ENCODE measurements around the gene PPP1R1C.

Gene PPP1R1C

DNA sequence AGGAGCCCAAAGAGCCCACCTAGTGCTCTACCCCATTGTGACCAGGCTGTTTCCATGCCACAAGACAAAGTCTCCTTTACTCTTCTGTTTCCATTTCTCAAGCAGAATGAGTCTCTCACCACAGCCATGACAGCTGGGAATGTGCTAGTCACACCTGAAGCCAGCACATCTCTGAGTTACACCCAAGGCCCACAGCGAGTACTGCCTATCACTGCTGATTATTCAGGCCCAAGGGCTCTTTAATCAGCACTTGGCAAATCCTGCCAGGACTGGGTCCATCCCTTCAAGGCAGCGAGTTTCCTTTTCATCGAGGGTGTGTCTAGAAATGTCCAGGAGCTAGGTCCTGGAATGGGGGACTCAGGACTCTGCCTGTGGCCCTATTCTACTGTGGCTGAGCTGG is 14.6 kb upstream of the PPP1R1C start:
- no peak for DNase-seq (ENCODE audit: low read depth, low spot score)

DNA sequence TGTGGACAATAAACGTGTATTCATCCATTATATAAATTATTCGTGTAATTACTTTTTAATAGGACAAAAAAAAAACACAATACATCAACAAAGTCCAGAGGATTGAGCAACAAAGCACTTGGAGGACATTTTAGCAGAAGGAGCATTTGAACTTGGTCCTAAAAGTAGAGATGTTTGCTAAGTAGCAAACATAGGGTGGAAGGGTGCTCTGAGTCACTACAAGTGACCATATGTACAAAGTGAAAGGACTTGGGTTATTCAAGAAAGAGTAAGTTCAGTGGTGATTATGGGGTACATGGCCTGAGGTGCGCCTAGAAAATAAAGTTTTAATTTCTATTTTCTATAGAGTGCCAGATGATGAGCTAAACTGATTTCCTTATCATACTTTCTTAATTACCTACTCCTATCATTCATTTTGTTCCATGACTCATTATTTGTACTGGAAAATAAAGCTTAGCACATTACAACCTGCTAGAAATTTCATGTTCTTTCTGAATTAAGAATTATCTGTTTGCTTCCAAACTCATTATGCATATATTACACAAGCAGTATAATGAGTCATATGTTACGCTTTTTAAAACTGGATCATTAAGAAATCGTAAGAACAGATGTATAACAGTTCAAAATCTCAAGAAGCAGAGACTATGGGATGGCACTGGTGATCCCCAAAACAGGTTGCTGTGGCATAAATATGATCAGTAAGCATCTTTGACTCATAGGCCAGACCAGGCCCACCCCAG is 13.1 kb upstream of the PPP1R1C start:
- DNase-seq (ENCODE audit: low read depth, low spot score): no peak

DNA sequence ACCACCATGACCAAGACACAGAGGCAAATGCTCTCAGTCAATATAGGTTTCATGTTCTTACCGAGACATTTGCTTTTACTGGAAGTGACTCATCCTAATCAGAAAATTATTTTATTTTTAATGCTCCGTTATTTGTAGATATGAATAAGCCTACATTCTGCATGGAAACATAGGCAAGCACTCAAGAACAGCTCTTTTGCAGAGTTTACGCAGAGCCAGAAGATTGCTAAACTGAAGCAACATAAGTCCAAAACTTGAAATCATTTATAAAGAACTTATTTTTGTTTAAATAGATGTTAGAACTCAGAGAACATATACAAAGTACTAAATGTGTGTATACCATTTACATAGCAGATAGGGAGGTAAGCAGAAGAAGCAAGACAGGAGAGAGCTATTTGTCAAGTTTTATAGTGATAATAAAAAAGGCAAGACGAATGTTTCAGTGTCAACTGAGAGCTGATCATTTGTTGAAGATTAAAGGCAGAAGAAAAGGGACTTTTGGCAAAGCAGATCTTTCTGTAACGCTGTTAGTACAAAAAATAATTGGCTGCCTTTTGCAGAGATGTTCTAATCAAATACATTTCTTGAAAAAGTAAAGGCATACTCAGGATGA is 12.4 kb upstream of the PPP1R1C start:
- no peak for DNase-seq (ENCODE audit: low read depth, low spot score)

DNA sequence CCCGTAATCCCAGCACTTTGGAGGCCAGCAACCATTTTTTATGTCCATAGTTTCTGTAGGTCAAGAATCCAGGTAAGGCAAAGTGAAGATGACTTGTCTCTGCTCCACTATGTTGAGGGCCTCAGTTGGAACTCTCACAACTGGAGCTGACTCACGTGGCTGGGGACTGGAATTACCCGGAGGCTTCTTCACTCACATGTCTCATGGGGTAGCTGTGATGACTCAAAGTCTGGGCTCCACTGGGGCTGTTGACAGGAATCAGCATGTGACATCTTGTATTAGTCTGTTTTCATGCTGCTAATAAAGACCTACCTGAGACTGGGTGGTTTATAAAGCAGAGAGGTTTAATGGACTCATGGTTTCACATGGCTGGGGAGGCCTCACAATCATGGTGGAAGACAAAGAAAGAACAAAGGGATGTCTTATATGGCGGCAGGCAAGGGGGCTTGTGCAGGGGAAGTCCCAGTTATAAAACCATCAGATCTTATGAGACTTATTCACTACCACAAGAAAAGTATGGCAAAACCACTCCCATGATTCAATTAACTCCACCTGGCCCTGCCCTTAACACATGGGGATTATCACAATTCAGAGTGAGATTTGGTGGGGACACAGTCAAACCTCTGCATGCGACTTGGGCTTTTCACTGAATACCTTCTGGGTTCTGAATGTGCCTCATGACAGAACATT is 7.8 kb upstream of the PPP1R1C start:
- DNase-seq (ENCODE audit: low read depth, low spot score): no peak

DNA sequence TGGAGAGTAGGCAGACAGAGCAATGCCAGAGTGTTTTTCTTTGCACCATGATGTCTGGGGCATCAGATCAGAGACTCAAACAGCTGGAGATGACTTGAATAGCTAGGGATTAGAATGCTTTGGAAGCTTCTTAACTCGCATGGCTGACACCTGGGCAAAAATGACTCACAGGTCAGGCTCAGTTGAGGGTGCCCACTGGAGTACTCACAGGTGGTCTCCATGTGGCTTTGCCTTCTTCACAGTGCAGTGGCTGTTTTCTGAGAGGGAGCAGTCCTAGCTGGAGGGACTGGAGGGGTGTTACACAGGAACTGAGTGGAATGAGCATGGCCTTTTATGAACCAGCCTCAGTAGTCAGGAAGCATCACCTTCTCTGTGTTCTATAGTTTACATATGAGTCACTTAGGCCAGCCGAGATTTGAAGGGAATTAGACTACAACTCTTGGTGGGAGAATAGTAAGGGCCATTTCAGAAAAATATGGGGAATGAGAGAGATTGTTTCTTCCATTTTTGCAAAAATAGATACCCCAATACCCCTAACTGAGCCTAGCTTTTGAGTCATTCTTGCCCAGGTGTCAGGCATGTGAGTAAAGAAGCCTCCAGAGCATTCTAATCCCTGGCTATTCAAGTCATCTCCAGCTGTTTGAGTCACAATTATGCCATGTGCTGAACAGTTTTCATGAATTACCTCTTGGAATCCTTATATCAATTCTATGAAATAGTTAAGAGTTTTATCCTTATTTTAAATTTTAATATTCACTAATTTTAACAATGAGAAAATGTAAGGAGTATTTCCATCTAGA is 7.1 kb upstream of the PPP1R1C start:
- DNase-seq (ENCODE audit: low read depth, low spot score): no peak

DNA sequence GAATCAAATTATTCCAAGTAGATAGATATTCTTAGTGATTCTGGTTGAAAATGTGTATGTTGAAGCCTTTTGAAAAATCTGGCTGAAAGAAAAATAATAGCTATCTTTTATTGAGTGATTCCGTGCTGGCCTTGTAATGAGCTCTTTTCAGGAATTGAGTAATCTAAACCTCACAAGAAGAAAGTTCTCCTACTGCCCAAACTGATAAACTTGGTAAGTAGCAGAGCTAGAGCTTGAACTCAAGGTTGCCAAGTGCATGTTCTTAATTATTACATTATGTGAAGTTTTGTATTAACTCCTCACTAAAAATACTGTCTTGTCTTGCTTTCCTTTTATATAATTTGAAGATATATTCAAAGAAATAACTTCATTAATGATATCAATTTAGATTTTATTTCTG is 1.6 kb upstream of the PPP1R1C start:
- DNase-seq (ENCODE audit: low read depth, low spot score): no peak

DNA sequence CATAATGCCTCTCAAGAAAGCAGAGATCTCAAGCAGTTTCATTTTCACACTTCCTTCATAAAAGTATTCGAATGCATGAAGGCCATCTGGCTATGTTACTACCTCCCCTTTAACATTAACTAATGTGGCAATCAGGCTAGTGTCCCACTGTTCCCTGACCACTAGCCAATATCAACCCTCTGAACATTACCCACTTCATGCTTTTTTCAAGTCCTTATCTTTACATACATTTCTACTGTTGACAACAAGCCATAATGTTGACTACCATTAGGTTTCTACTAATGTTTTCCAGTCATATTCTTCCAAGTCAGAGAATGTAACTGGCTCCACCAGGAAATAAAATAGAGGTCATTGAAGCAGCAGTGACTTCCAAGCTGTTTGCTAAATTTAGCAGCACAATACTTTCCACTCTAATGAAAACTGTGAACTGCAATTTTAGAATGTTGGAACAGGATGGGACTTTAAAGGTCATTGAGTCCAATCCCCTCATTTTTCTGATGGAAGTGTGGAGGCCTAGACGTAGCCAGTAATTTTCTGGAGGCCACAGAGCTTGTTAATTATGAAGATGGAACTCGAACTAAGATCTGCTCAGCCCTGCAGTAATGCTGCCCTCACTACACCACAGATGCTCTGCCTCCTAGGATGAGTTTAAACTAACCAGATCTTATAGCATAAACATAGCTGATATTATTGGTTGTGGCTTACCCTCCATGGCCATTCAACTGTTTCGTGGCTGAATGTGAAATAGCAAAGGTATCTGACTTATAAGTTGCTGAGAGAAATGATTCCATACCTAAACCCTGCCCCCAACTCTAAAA is 630 bp upstream of the PPP1R1C start:
- DNase-seq (ENCODE audit: low read depth, low spot score): no peak

DNA sequence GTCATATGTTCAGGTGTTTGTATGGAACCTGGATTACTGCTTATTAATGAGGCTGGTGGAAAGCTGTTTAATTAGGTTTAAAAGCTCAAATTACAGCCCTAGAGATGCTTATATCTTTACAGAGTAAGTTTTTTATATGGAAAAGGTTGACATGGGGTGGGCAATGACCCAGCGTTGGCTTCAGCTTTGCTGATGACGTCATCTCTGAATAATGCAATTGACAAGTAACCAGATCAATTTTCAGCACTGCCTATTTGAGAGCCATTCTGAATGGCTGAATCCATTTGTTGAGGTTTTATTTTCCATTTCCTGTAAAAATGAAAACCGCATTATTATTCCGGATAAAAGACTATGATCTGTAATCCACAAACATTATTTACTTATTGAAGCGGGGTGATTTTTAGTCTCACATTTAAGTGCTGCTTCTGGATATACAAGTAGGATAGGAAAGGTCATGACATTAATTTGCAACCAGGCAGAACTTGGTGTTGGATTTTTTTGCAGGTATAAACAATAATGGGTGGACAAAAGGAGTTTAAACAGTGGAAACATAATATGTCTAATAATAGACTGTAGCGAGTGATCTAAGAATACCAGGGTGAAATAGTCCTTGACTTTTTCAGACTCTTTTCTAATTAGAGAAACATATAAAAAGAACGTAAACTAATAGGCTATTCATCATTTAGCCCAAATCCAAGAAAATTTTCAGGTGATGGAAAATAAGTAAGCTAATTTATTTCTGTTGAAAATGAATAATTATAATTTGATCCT is 2.7 kb downstream of the PPP1R1C start:
- no peak for DNase-seq (ENCODE audit: low read depth, low spot score)

DNA sequence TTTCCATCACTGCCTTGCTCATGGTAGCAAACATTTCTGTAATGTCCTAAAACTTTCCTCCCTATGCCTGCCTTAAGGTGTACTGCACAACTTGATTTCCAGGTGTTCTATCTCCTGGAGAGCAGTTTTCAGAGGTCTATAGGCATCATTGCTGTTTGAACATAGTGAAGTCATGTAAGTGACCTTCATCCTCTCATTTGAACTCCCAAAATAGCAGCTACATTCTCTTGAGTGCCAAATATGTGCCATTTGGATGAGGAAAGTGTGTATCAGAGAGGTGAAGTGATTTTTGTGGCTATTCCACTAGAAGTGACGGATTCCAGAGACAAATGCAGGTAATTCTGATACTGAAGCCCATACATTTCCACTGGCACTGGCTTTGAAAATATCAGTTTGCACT is 3.4 kb downstream of the PPP1R1C start:
- DNase-seq (ENCODE audit: low read depth, low spot score): no peak

DNA sequence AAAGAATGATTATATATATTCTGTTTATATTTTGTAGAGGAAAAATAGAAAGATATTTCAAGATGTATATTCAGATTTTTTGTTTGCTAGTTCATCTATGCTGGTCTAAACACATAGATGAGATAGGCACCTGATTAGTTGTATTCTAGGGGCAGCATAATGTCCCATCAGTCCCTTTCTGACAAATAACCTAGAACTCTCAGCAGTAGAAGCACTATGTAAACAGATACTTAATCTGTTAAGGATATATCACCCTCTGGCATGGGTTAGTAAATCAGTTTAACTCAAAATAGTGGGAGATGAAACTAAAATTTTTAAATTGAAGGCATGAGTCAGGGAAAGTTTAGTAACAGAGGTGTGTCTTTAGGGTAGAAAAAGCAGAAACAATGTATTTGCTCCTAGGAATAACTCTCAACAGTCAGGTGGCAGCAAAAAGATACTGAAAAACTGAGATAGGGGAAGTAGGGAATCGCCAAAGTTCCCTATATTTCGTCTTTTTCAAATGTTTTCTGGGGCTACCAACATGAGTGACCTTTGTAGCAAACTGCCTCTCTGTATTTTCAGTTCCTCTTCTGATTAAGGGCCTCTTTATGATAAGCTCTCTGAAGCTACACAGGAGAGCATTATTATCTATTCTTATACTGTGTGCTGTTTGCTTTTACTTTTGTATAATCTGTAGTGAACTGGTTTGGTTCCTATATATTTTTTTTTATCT is 5.7 kb downstream of the PPP1R1C start:
- DNase-seq (ENCODE audit: low read depth, low spot score): no peak

DNA sequence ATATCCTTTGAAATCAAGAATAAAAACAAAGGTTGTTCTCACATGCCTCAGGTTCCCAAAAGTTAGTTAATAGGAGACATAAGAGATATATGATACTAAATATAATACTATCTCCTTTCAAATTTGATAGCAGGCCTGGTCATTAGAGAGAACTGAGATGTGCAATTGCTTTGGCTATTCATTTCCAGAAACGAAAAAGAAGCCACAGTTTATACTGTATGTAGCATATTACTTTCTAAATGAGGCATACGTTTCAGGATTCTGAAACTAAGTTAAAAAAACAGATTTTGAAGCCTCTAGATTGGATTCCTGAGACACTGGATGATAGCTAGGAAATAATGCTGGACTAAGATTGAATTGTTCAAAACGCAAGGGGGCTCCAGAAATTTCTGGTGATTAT is 7.1 kb downstream of the PPP1R1C start:
- no peak for DNase-seq (ENCODE audit: low read depth, low spot score)

DNA sequence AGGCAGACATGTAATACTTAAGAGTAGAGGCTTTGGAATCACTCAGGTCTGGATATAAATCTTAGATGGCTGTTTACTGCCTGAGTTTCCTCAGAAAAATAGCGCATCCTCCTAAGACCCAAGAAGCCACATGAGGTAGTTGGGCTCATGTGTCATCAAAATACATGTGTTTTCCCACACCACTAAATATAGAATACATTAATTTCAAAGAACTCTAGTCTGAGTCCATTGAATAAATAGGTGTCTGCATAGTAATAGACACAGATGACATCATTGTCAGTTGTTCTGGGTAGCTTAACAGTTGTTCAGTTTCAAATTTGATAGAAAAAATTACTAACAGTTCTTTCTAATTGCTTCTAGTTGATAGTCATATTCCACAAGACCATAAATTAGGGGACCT is 9.6 kb downstream of the PPP1R1C start:
- no peak for DNase-seq (ENCODE audit: low read depth, low spot score)

DNA sequence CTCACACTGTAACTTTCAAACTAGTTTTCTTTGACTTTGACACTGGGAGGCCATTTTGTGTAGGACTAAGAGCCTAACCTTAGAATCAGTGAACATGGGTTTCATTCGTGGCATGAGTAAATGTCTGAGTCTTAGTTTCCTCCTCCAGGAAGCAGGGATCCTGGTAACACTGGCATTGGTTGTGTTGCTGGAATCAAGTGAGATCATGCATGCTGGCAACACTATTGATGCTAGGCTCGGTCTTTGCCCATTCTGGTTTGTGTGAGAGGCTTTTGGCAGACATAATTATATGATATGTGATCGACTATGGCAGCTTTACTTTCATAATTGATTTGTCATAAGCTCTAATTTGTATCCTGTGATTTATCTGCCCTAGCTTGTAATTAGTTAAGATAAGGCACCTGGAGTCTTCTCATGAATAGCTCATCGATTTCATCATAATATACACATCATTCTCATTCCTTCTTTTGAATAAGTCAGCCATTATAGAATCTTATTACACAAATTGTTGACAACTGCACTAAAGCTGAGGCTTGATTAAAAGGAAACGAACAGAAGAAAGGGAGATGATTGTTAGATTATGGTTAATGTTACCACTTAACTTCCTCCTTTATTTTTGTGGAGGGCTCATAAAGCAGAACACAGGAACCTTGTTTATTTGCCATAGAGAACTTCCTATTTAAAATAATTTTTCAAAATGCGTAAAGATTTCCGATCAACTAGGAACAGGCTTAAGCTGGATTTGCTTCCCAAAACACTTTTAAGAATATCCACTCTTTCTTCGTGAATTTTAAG is 12.6 kb downstream of the PPP1R1C start:
- DNase-seq (ENCODE audit: low read depth, low spot score): no peak

DNA sequence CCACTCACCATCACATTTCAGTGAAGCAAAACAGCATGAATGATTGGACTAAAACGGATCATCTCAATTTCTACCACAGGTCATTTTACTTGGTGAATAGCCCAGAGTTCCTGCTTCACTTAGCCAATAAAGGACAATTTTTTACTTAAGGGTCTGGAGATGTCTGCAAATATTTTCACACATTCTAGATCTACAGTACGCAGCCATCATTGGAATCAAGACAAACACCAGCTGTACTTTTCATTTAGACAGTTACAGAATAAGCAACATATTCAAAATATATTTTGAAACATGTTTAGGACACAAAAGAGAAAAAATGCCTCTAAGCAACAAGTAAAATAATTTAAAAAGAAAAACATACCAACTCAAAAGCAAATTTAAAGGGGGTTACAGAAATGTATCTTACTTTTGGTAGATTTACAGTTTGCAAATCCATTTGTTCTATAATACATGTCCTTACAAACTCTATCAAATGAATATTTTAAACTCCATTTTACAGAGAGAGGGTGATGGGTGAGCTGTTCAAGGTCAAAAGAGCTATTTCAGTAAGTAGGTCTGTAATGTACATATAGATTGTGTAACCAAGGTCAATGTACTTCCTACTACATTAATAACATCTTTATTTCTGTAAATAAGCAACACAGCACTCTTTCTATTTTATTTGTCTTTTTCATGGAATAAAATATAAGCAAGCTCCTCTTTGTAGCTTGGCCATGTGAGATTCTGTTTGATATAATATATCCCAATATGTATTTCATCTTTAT is 13.4 kb downstream of the PPP1R1C start:
- no peak for DNase-seq (ENCODE audit: low read depth, low spot score)

DNA sequence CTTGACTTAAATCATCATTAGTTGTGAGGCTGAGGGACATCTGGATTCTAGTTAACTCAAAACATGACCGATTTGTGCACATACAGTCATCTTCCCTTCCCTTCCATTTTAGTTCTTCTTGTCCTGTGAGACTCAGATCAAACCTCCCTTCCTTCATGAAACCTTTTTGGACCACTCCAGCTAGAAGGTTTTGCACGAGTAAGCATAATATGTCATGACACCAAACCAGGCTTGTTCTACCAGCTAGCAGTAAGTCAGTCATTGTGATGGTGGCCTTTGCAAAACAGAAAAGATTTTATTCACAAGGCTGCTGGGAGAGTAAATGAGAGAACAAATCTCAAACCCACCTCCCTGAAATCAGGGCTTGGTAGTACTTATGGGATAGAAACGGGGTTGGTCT is 14.3 kb downstream of the PPP1R1C start:
- no peak for DNase-seq (ENCODE audit: low read depth, low spot score)

DNA sequence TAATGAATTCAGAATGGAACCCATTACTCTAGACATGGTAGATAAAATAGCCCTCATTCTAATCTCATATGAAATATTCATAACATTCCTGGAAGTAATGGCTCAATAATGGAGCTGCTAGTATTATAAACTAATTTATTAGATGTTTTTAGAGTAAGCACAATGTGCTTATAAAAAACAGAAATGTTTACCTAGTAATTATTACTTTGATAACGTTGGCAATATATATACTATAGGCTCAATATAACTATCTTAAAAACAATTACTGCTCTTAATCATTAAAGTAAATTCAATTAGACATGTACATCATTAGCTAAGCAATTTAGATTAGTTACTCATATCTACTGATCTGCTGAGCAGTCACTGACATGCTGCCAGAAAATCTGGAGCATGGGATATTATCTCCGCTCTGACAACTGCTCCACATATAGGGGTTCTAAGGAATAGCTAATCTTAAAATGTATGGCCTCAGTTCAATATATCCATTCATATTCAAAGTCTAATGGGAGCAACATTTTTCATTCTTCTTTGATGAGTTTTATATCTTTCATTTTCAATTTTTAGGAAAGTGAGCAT is 19.4 kb downstream of the PPP1R1C start:
- no peak for DNase-seq (ENCODE audit: low read depth, low spot score)

DNA sequence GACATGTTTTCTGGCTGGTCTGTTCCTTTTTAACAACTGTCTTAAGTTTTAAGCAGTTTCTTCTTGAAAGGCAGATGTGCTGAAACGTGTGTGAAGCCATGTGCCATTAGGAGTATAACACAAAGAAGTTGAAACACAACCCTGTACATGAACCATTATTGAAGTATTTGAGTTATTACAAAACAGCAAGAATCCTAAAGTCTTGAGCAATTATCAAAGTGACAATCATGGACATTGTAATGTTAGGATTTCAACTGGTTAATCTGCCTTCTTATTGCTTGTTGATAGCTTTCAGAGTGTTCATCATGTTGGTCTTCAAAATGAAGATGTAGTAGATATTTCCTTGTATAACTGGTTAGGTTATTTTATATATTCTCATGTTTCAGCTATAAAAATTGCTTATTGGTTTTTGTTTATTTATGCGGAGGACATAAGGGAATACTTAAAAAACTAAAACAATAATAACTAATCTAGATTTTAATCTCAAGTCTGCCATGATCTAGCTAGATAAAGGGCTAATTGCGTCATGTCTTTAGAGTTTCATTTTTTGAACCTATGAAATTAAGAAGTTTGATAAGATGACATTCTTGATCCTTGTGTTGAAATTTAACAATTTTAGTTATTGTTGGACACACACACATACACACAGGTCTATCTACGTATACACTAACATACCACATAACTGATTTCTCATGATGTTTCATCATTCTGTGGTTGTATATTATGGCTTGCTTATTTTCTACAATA is 21.1 kb downstream of the PPP1R1C start:
- DNase-seq (ENCODE audit: low read depth, low spot score): no peak

Measured in activated naive CD8-positive, alpha-beta T cell treated with anti-CD3 and anti-CD28 coated beads, Interleukin-2, amount 50 U/mL, for 16 hours (primary cell).